Astrocyte (in vitro differentiated cells and primary cell): Measurements from ENCODE around the gene SLC29A3. TPM values are rescaled to one million over a fixed set of nuclear protein-coding genes. Genes with fewer than 3 reads are reported as not detected.

ENCODE experiments used
- DNase-seq: peaks from one replicate; pipeline ENCODE4 v3.0.0-alpha.2; 2010; ENCODE audit warnings: low read depth
- FAIRE-seq: peaks from 2 replicates; lab custom pipeline; 2011; peaks lifted over from hg19 to GRCh38; lab: Jason Lieb, UNC
- H2AFZ ChIP-seq: 2 replicates; pipeline ENCODE4 v1.6.0; 2012; ENCODE audit warnings: low read depth, low read length, inconsistent platforms
- H3K27ac ChIP-seq: 2 replicates; pipeline ENCODE4 v1.5.1; 2011; ENCODE audit warnings: low read depth, low read length, inconsistent platforms
- H3K27me3 ChIP-seq: 2 replicates; pipeline ENCODE4 v1.6.0; 2011; ENCODE audit warnings: low read length, inconsistent platforms; ENCODE audit not compliant: insufficient read depth
- H3K36me3 ChIP-seq: 2 replicates; pipeline ENCODE4 v1.5.1; 2011; ENCODE audit warnings: low read length, inconsistent platforms; ENCODE audit not compliant: insufficient read depth
- H3K4me1 ChIP-seq: 2 replicates; pipeline ENCODE4 v1.5.1; 2011; ENCODE audit warnings: low read length, inconsistent platforms; ENCODE audit not compliant: insufficient read depth
- H3K4me2 ChIP-seq: 2 replicates; pipeline ENCODE4 v1.6.0; 2012; ENCODE audit warnings: low read length, inconsistent platforms
- H3K4me3 ChIP-seq: 2 replicates; pipeline ENCODE4 v1.5.1; 2011; ENCODE audit warnings: low read depth, mild to moderate bottlenecking, low read length, inconsistent platforms; ENCODE audit not compliant: insufficient read depth
- H3K79me2 ChIP-seq: 2 replicates; pipeline ENCODE4 v1.6.0; 2012; ENCODE audit warnings: mild to moderate bottlenecking, low read length, inconsistent platforms; ENCODE audit not compliant: insufficient read depth
- H3K9ac ChIP-seq: 2 replicates; pipeline ENCODE4 v1.6.0; 2012; ENCODE audit warnings: mild to moderate bottlenecking, low read length, inconsistent platforms
- H3K9me3 ChIP-seq: 2 replicates; pipeline ENCODE4 v1.5.1; 2012; ENCODE audit warnings: low read depth, mild to moderate bottlenecking, low read length, inconsistent platforms; ENCODE audit not compliant: insufficient read depth
- H4K20me1 ChIP-seq: 2 replicates; pipeline ENCODE4 v1.6.0; 2012; ENCODE audit warnings: low read length, inconsistent platforms; ENCODE audit not compliant: insufficient read depth
- H3K27ac Mint-ChIP-seq: one replicate; pipeline ENCODE4 v1.8.0; 2021; ENCODE audit warnings: mild to moderate bottlenecking, mixed read lengths; ENCODE audit not compliant: unreplicated experiment
- H3K27me3 Mint-ChIP-seq: one replicate; pipeline ENCODE4 v1.8.0; 2021; ENCODE audit warnings: low read depth, mixed read lengths; ENCODE audit not compliant: unreplicated experiment
- H3K36me3 Mint-ChIP-seq: one replicate; pipeline ENCODE4 v1.8.0; 2021; ENCODE audit warnings: low read depth, mixed read lengths; ENCODE audit not compliant: unreplicated experiment
- H3K4me1 Mint-ChIP-seq: one replicate; pipeline ENCODE4 v1.8.0; 2021; ENCODE audit warnings: low read depth, mixed read lengths; ENCODE audit not compliant: unreplicated experiment
- H3K4me3 Mint-ChIP-seq: one replicate; pipeline ENCODE4 v1.8.0; 2021; ENCODE audit warnings: mild to moderate bottlenecking, moderate library complexity, mixed read lengths; ENCODE audit not compliant: unreplicated experiment
- H3K9me3 Mint-ChIP-seq: one replicate; pipeline ENCODE4 v1.8.0; 2021; ENCODE audit warnings: mild to moderate bottlenecking, mixed read lengths; ENCODE audit not compliant: unreplicated experiment
- EZH2 ChIP-seq: IDR thresholded peaks from 2 replicates; pipeline ENCODE4 v1.6.1; 2012; ENCODE audit warnings: mild to moderate bottlenecking, low read length, inconsistent platforms; ENCODE audit not compliant: insufficient read depth
- total RNA-seq: library from RNA; stranded (reverse); gene quantifications from 2 replicates; pipeline ENCODE4 v1.2.1, GENCODE V29; 2021
- TF ChIP-seq, protein P1 (sequence below): IDR thresholded peaks from 2 replicates; pipeline ENCODE4 v1.5.1; 2011; ENCODE audit warnings: low read depth, mild to moderate bottlenecking, inconsistent platforms, low read length, moderate library complexity; ENCODE audit not compliant: insufficient read depth

SLC29A3 gene
- total RNA-seq, 1 donor from 2014 or later = 3.4 TPM

GRCh38 chr10:71337219-71337701 lies 18.2 kb downstream of the SLC29A3 start:
- Mint-ChIP-seq H3K4me3 (no peak overlapping the region), H3K4me1 (peaks cover 6% of the 10 kb centered on the region), H3K9me3 (peaks cover 3% of the 10 kb centered on the region), H3K36me3 (peaks cover 5% of the 10 kb centered on the region), H3K27ac (no peak overlapping the region), H3K27me3 (peaks cover 36% of the 10 kb centered on the region)
- H3K4me1 ChIP-seq = no peaks in the 10 kb centered on the region
- no peak overlapping the region for H3K27ac ChIP-seq
- DNase-seq = no peak
- H3K36me3 ChIP-seq = no peaks in the 10 kb centered on the region
- H2AFZ ChIP-seq = no peak overlapping the region
- no peaks in the 10 kb centered on the region for H3K9me3 ChIP-seq
- no peak overlapping the region for H3K4me3 ChIP-seq
- no peak overlapping the region for H3K9ac ChIP-seq
- no peak for FAIRE-seq
- no peaks in the 10 kb centered on the region for H3K79me2 ChIP-seq
- TF ChIP-seq, protein P1, sequence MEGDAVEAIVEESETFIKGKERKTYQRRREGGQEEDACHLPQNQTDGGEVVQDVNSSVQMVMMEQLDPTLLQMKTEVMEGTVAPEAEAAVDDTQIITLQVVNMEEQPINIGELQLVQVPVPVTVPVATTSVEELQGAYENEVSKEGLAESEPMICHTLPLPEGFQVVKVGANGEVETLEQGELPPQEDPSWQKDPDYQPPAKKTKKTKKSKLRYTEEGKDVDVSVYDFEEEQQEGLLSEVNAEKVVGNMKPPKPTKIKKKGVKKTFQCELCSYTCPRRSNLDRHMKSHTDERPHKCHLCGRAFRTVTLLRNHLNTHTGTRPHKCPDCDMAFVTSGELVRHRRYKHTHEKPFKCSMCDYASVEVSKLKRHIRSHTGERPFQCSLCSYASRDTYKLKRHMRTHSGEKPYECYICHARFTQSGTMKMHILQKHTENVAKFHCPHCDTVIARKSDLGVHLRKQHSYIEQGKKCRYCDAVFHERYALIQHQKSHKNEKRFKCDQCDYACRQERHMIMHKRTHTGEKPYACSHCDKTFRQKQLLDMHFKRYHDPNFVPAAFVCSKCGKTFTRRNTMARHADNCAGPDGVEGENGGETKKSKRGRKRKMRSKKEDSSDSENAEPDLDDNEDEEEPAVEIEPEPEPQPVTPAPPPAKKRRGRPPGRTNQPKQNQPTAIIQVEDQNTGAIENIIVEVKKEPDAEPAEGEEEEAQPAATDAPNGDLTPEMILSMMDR = no peak
- no peak for TF ChIP-seq EZH2
- H4K20me1 ChIP-seq = peaks cover 6% of the 10 kb centered on the region
- H3K4me2 ChIP-seq = no peak overlapping the region
- no peaks in the 10 kb centered on the region for H3K27me3 ChIP-seq

GRCh38 chr10:71338728-71339495 lies 19.9 kb downstream of the SLC29A3 start:
- Histone ChIP-seq H3K4me3 (no peak overlapping the region), H3K79me2 (no peaks in the 10 kb centered on the region), H4K20me1 (no peaks in the 10 kb centered on the region), H3K9me3 (no peaks in the 10 kb centered on the region), H3K4me2 (no peak overlapping the region), H3K27me3 (no peaks in the 10 kb centered on the region), H2AFZ (no peak overlapping the region), H3K9ac (no peak overlapping the region), H3K4me1 (no peaks in the 10 kb centered on the region), H3K27ac (no peak overlapping the region), H3K36me3 (no peaks in the 10 kb centered on the region)
- Mint-ChIP-seq H3K36me3 (peaks cover 5% of the 10 kb centered on the region), H3K9me3 (peaks cover 3% of the 10 kb centered on the region), H3K27me3 (peaks cover 36% of the 10 kb centered on the region), H3K27ac (no peak overlapping the region), H3K4me3 (no peak overlapping the region), H3K4me1 (peaks cover 9% of the 10 kb centered on the region)
- FAIRE-seq = no peak
- no peak for DNase-seq
- TF ChIP-seq, protein P1 = no peak
- no peak for TF ChIP-seq EZH2
